ENCODE measurements around the gene FGF22.
"Not testable (repeated sequence)": the region's sequence is repeated elsewhere in the genome, so short reads cannot be mapped to it uniquely, and the experiment has no call there.

FGF22 gene

DNA sequence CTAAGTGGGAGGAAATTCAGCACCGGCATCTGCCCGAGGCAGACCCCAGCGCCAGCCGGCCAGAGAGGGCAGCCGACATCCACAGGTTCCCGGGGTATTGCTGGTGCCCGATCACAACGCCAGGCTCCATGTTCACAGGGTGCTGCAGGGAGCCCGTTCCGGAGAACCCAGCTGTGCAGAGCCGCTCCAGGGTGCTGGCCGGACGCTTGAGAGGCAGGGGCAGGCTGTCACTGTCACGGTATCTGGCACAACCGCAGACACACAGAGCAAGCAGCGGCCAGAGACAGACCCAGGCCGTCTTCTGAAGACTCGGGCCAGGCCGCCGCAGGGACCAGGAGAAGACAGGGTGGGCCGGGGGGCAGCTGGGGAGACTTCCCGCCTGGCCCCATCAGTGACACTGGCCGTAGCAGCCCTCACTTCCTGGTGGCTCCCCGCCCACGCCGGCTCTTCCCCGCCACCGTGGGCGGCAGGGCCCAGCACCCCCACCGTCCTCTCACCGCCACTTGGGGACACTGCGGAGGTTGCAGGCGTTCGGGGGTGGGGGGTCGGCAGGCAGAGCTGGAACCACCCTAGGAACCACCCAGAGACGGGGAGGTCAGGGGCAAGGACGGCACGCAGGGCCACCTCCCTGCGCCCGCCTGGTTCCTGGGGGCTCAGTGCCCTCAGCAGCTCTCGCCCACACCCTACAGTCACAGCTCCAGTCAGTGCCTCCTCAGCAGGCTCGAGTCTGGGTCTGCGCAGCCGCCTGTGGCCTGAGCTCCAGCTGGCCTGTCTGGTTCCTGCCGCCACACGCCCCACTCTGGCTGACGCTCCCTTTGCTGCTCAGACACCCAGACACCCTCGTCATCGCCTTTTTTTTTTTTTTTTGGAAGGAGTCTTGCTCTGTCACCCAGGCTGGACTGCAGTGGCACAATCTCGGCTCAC is 19.5 kb downstream of the FGF22 start:
- DNase-seq (ENCODE audit: low read depth in 2 of 2), result peak in 1 of 2 donors; percentile 42

GRCh38 chr19:660793-661426 is 21.2 kb downstream of the FGF22 start:
- no peak for DNase-seq (ENCODE audit: low read depth in 2 of 2)

- DNase-seq (ENCODE audit: low read depth in 2 of 2), result peak; percentile 36 to 49
These were observed 21.9 kb downstream of the FGF22 start for GRCh38 chr19:661427-662196.

GRCh38 chr19:662207-662961 is 22.7 kb downstream of the FGF22 start:
- peak; percentile 58 to 69 for DNase-seq (ENCODE audit: low read depth in 2 of 2)

DNA sequence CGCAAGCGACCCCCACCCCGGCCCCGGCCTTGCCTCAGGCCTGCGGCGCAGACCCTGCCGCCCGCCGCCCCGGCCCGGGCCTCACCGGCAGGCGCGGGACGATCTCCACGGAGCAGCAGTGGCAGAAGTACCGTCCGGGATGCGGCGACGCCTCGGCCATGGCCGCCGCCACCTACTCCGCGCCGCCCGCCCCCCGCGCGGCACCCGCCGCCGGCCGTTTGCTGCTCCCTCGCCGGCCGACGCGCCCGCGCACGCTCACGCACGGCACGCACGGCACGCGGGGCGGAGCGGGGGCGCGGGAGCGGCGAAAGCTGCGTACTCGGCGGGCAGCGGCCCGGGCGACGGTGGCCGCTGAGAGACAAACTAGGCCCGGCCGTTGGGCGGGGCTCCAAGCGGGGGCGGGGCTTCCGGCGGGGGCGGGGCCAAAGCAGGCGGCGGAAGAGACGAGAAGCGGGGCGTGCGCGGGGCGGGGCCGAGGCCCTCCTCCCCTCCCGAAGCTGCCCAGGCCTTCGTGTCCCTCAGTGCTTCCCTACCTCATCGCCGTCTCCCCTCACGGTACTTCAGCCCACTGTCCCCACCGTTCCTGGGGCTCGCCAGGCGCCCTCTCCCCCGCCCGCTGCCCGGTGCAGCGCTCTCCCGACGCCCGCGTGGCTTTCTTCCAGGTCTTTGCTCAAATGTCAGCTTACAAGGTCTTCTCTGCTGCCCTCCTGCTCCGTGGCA is 23.4 kb downstream of the FGF22 start, which contains the start of gene RNF126:
Gene RNF126 (minus strand): TSS at position 253 of the 720 bp plus-strand sequence. CDS start 93 bp downstream, at position 160.
- DNase-seq (ENCODE audit: low read depth in 2 of 2), result peak; percentile 85 to 93

DNA sequence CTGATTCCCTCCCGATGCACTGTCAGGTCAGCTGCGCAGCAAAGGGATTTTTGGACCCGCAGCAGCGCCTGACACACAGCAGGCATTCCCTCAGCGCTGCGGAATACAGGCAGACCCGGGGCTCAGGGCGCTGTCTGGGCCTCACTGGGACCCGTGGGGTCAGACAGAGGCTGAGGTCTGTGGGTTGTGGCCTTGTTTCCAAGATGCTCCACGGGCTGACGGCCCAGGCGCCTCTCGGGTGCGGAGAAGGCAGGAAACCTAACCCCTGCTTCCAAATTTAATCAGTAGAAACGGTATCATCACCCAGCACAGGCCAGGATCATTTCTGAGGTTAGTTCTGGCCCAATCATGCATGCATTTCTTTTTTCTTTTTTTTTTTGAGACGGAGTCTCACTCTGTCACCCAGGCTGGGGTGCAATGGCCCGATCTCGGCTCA is 24.0 kb downstream of the FGF22 start:
- no peak for DNase-seq (ENCODE audit: low read depth in 2 of 2)

GRCh38 chr19:664913-665443 is 25.3 kb downstream of the FGF22 start:
- peak; percentile 45 to 57 for DNase-seq (ENCODE audit: low read depth in 2 of 2)

DNA sequence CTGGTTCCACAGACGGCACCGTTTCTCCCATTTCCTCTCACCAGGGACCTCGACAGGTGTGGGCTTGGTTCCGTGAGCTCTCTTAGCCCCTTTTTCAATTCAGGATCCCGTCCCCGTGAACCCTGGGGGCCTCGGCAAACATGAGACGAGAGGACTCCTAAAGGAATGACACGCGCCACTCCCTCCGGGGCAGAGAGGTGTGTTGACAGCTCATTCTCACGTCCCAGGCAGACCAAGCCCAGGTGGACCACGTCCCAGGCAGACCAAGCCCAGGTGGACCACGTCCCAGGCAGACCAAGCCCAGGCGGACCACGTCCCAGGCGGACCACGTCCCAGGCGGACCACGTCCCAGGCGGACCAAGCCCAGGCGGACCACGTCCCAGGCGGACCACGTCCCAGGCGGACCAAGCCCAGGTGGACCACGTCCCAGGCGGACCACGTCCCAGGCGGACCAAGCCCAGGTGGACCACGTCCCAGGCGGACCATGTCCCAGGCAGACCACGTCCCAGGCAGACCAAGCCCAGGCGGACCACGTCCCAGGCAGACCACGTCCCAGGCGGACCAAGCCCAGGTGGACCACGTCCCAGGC is 27.4 kb downstream of the FGF22 start:
- DNase-seq (ENCODE audit: low read depth in 2 of 2), result not testable (repeated sequence)

DNA sequence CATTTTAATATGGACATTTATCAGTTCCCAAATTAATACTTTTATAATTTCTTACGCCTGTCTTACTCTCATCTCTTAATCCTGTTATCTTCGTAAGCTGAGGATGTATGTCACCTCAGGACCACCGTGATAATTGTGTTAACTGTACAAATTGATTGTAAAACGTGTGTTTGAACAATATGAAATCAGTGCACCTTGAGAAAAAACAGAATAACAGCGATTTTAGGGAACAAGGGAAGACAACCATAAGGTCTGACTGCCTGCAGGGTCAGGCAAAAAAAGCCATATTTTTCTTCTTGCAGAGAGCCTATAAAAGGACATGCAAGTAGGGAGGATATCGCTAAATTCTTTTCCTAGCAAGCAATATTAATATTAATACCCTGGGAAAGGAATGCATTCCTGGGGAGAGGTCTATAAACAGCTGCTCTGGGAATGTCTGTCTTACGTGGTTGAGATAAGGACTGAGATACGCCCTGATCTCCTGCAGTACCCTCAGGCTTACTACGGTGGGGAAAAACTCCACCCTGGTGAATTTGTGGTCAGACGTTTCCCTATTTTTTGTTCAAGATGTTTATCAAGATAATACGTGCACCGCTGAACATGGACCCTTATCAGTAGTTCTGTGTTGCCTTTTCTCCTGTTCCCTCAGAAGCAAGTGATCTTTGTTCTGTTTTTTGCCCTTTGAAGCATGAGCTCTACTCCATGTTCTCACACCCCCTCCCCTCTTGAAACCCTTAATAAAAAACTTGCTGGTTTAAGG is 29.2 kb downstream of the FGF22 start:
- not testable (repeated sequence) for DNase-seq (ENCODE audit: low read depth in 2 of 2)

- DNase-seq (ENCODE audit: low read depth in 2 of 2), result no peak
These were observed 31.0 kb downstream of the FGF22 start for GRCh38 chr19:670609-671075.

GRCh38 chr19:674282-675151 is 34.8 kb downstream of the FGF22 start:
- DNase-seq (ENCODE audit: low read depth in 2 of 2), result no peak

- no peak for DNase-seq (ENCODE audit: low read depth in 2 of 2)
These were observed 36.3 kb downstream of the FGF22 start for GRCh38 chr19:676007-676338.

DNA sequence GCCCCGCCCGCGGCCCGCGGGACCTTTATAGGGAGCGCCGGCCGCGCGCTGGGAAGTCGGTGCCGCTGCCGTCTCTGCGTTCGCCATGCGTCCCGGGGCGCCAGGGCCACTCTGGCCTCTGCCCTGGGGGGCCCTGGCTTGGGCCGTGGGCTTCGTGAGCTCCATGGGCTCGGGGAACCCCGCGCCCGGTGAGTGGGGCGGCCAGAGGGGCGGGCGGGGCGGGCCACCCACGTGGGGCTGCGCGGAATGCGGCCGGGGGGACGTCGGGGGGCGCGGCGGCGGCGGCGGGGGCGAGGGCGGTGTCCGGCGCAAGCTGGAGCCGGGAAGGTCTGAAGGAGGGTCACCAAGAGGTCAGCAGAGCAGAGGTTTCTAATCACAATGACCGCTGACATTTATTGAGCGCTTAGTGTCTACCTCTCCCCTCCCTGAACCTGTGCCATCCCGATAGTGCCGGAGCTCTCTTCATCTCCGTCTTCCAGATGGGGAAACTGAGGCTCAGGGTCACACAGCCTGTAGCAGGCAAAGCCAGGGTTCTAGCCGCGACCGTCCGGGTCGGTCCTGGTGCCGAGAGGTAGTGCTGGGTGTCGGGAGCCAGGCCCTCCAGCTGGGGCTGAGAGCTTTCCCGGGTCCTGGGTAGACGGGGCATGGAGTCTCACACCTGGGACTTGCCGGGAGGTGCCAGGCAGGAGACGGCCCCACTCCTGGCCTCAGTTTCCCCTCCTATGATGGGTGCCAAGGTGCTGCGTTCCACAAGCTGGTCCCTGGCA is 36.8 kb downstream of the FGF22 start, which contains the start of gene FSTL3:
Gene FSTL3 (plus strand): TSS at position 54 of the 767 bp plus-strand sequence. CDS start 32 bp downstream, at position 86.
- no peak for DNase-seq (ENCODE audit: low read depth in 2 of 2)

DNA sequence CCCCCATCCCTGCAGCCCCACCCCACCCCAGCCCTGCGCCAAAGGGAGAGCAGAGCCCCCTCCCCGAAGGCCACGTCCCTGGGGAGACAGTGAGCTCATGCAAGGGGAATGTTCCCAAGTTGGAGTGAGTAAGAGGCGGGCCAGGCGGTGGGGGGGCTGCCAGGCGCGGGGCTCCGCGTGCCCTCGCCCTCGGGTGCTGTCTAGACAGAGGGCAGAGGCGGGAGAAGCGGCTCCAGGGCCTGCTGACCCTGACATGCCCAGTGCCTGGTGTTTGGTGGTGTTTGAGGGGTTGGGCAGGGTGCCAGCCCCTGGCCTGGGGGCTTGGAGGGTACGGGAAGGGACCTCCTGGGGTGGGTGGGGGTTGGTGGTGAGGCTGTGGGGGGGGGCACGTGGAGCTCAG is 37.5 kb downstream of the FGF22 start:
- no peak for DNase-seq (ENCODE audit: low read depth in 2 of 2)

- no peak for DNase-seq (ENCODE audit: low read depth in 2 of 2)
These were observed 38.1 kb downstream of the FGF22 start for GRCh38 chr19:677601-678436.

GRCh38 chr19:678791-679388 is 39.2 kb downstream of the FGF22 start:
- no peak for DNase-seq (ENCODE audit: low read depth in 2 of 2)
